Measurements from ENCODE around the gene KCND3.

KCND3 gene

GRCh38 chr1:111903148-111903870 is 86.2 kb downstream of the KCND3 start:
- Mint-ChIP-seq H3K27ac (ENCODE audit: low read depth) (no peak overlapping the region), H3K27me3 (peaks cover 54% of the 10 kb centered on the region)

GRCh38 chr1:111895469-111895868 is 94.0 kb downstream of the KCND3 start:
- ATAC-seq (replicated peaks; ENCODE audit: extremely low read depth, poor library complexity, severe bottlenecking), result no peak
- no peak for DNase-seq (ENCODE audit: low spot score in 2 of 2)

More at GRCh38 chr1:111903148-111903870, 86.2 kb downstream of the KCND3 start:
- Mint-ChIP-seq H3K9me3 (no peaks in the 10 kb centered on the region), H3K36me3 (ENCODE audit: insufficient read depth) (no peaks in the 10 kb centered on the region), H3K4me3 (no peak overlapping the region), H3K4me1 (no peaks in the 10 kb centered on the region)
- DNase-seq (ENCODE audit: low spot score in 2 of 2) (no peak), ATAC-seq (replicated peaks; ENCODE audit: extremely low read depth, poor library complexity, severe bottlenecking) (no peak)

GRCh38 chr1:111895017-111895416 is 94.5 kb downstream of the KCND3 start:
- H3K9me3 Mint-ChIP-seq, result no peaks in the 10 kb centered on the region
- no peak overlapping the region for H3K27ac Mint-ChIP-seq (ENCODE audit: low read depth)
- DNase-seq (ENCODE audit: low spot score in 2 of 2) (no peak), ATAC-seq (replicated peaks; ENCODE audit: extremely low read depth, poor library complexity, severe bottlenecking) (no peak)
- H3K4me3 Mint-ChIP-seq, result no peak overlapping the region
- H3K27me3 Mint-ChIP-seq, result peaks cover 24% of the 10 kb centered on the region
- no peaks in the 10 kb centered on the region for H3K4me1 Mint-ChIP-seq
- no peaks in the 10 kb centered on the region for H3K36me3 Mint-ChIP-seq (ENCODE audit: insufficient read depth)

More at GRCh38 chr1:111895469-111895868, 94.0 kb downstream of the KCND3 start:
- H3K4me3 Mint-ChIP-seq, result no peak overlapping the region
- no peaks in the 10 kb centered on the region for H3K36me3 Mint-ChIP-seq (ENCODE audit: insufficient read depth)
- no peaks in the 10 kb centered on the region for H3K4me1 Mint-ChIP-seq
- no peak overlapping the region for H3K27ac Mint-ChIP-seq (ENCODE audit: low read depth)
- no peaks in the 10 kb centered on the region for H3K9me3 Mint-ChIP-seq
- H3K27me3 Mint-ChIP-seq, result peaks cover 24% of the 10 kb centered on the region

GRCh38 chr1:111894497-111894896 is 95.0 kb downstream of the KCND3 start:
- no peaks in the 10 kb centered on the region for H3K9me3 Mint-ChIP-seq
- no peaks in the 10 kb centered on the region for H3K4me1 Mint-ChIP-seq

GRCh38 chr1:111891566-111891965 is 97.9 kb downstream of the KCND3 start:
- no peaks in the 10 kb centered on the region for H3K36me3 Mint-ChIP-seq (ENCODE audit: insufficient read depth)
- no peak overlapping the region for H3K27ac Mint-ChIP-seq (ENCODE audit: low read depth)
- DNase-seq (ENCODE audit: low spot score in 2 of 2) (no peak), ATAC-seq (replicated peaks; ENCODE audit: extremely low read depth, poor library complexity, severe bottlenecking) (no peak)
- peaks cover 5% of the 10 kb centered on the region for H3K27me3 Mint-ChIP-seq
- peaks cover 7% of the 10 kb centered on the region for H3K4me1 Mint-ChIP-seq
- H3K9me3 Mint-ChIP-seq, result no peaks in the 10 kb centered on the region
- H3K4me3 Mint-ChIP-seq, result no peak overlapping the region

More at GRCh38 chr1:111894497-111894896, 95.0 kb downstream of the KCND3 start:
- Mint-ChIP-seq H3K27me3 (peaks cover 24% of the 10 kb centered on the region), H3K36me3 (ENCODE audit: insufficient read depth) (no peaks in the 10 kb centered on the region), H3K4me3 (no peak overlapping the region), H3K27ac (ENCODE audit: low read depth) (no peak overlapping the region)
- ATAC-seq (replicated peaks; ENCODE audit: extremely low read depth, poor library complexity, severe bottlenecking) (no peak), DNase-seq (ENCODE audit: low spot score in 2 of 2) (no peak)

GRCh38 chr1:111888740-111889376 is 100.6 kb downstream of the KCND3 start:
- no peaks in the 10 kb centered on the region for H3K27me3 Mint-ChIP-seq
- ATAC-seq (replicated peaks; ENCODE audit: extremely low read depth, poor library complexity, severe bottlenecking) (no peak), DNase-seq (ENCODE audit: low spot score in 2 of 2) (no peak)
- H3K4me3 Mint-ChIP-seq, result no peak overlapping the region
- no peaks in the 10 kb centered on the region for H3K9me3 Mint-ChIP-seq
- H3K4me1 Mint-ChIP-seq, result peaks cover 7% of the 10 kb centered on the region
- H3K36me3 Mint-ChIP-seq (ENCODE audit: insufficient read depth), result no peaks in the 10 kb centered on the region
- H3K27ac Mint-ChIP-seq (ENCODE audit: low read depth), result no peak overlapping the region

- Mint-ChIP-seq H3K27ac (ENCODE audit: low read depth) (no peak overlapping the region), H3K9me3 (no peaks in the 10 kb centered on the region), H3K4me1 (peaks cover 7% of the 10 kb centered on the region), H3K36me3 (ENCODE audit: insufficient read depth) (no peaks in the 10 kb centered on the region), H3K4me3 (no peak overlapping the region), H3K27me3 (no peaks in the 10 kb centered on the region)
- ATAC-seq (replicated peaks; ENCODE audit: extremely low read depth, poor library complexity, severe bottlenecking), result no peak
- DNase-seq (ENCODE audit: low spot score in 2 of 2), result no peak
Measured at GRCh38 chr1:111887875-111888274, 101.6 kb downstream of the KCND3 start.

GRCh38 chr1:111887385-111887784 is 102.1 kb downstream of the KCND3 start:
- H3K4me3 Mint-ChIP-seq, result no peak overlapping the region
- no peak overlapping the region for H3K27ac Mint-ChIP-seq (ENCODE audit: low read depth)
- no peaks in the 10 kb centered on the region for H3K36me3 Mint-ChIP-seq (ENCODE audit: insufficient read depth)
- DNase-seq (ENCODE audit: low spot score in 2 of 2), result no peak
- H3K4me1 Mint-ChIP-seq, result peaks cover 7% of the 10 kb centered on the region
- H3K27me3 Mint-ChIP-seq, result no peaks in the 10 kb centered on the region
- no peaks in the 10 kb centered on the region for H3K9me3 Mint-ChIP-seq
- ATAC-seq (replicated peaks; ENCODE audit: extremely low read depth, poor library complexity, severe bottlenecking), result no peak

- Mint-ChIP-seq H3K9me3 (no peaks in the 10 kb centered on the region), H3K4me1 (peaks cover 7% of the 10 kb centered on the region), H3K36me3 (ENCODE audit: insufficient read depth) (no peaks in the 10 kb centered on the region), H3K27ac (ENCODE audit: low read depth) (no peak overlapping the region), H3K4me3 (no peak overlapping the region), H3K27me3 (no peaks in the 10 kb centered on the region)
- ATAC-seq (replicated peaks; ENCODE audit: extremely low read depth, poor library complexity, severe bottlenecking) (no peak), DNase-seq (ENCODE audit: low spot score in 2 of 2) (no peak)
Measured at GRCh38 chr1:111886741-111887140, 102.7 kb downstream of the KCND3 start.

GRCh38 chr1:111884772-111885443 is 104.6 kb downstream of the KCND3 start:
- no peak for DNase-seq (ENCODE audit: low spot score in 2 of 2)
- Mint-ChIP-seq H3K9me3 (no peaks in the 10 kb centered on the region), H3K4me3 (no peak overlapping the region), H3K36me3 (ENCODE audit: insufficient read depth) (no peaks in the 10 kb centered on the region), H3K27ac (ENCODE audit: low read depth) (no peak overlapping the region), H3K27me3 (no peaks in the 10 kb centered on the region), H3K4me1 (peaks cover 7% of the 10 kb centered on the region)
- ATAC-seq (replicated peaks; ENCODE audit: extremely low read depth, poor library complexity, severe bottlenecking), result no peak

- ATAC-seq (replicated peaks; ENCODE audit: extremely low read depth, poor library complexity, severe bottlenecking) (no peak), DNase-seq (ENCODE audit: low spot score in 2 of 2) (no peak)
- no peak overlapping the region for H3K4me3 Mint-ChIP-seq
- no peaks in the 10 kb centered on the region for H3K36me3 Mint-ChIP-seq (ENCODE audit: insufficient read depth)
- no peaks in the 10 kb centered on the region for H3K27me3 Mint-ChIP-seq
- H3K4me1 Mint-ChIP-seq, result no peaks in the 10 kb centered on the region
- no peaks in the 10 kb centered on the region for H3K9me3 Mint-ChIP-seq
- no peak overlapping the region for H3K27ac Mint-ChIP-seq (ENCODE audit: low read depth)
Measured at GRCh38 chr1:111882986-111883560, 106.4 kb downstream of the KCND3 start.

- DNase-seq (ENCODE audit: low spot score in 2 of 2), result no peak
- Mint-ChIP-seq H3K9me3 (no peaks in the 10 kb centered on the region), H3K27ac (ENCODE audit: low read depth) (no peak overlapping the region), H3K36me3 (ENCODE audit: insufficient read depth) (peaks cover 3% of the 10 kb centered on the region), H3K4me1 (no peaks in the 10 kb centered on the region), H3K27me3 (peaks cover 4% of the 10 kb centered on the region), H3K4me3 (no peak overlapping the region)
- ATAC-seq (replicated peaks; ENCODE audit: extremely low read depth, poor library complexity, severe bottlenecking), result no peak
Measured at GRCh38 chr1:111882559-111882958, 106.9 kb downstream of the KCND3 start.
